ENCODE results near the gene SPTB. TPM values are rescaled to one million over a fixed set of nuclear protein-coding genes. Genes with fewer than 3 reads are reported as not detected.

SPTB gene
- total and polyA plus RNA-seq, 9 of the 15 experiments (the other 6 are each of a cell fraction or from before 2014, with no cell fraction given): 0.21 to 45.9 (median 11.7) TPM

- no peak overlapping the region for H2AFZ ChIP-seq (ENCODE audit: low read depth, low read length)
- POLR2A ChIA-PET: interaction anchor here (0.5 kb wide), 1 partner anchor 13 kb away, joined by 3 read pairs; no protein-coding TSS in a partner anchor
- WGBS (ENCODE audit: insufficient coverage, low coverage, missing lambda C conversion rate): 0% methylated on average over 1 of the region's 1 CpG
- CTCF ChIA-PET (ENCODE audit: low intra/inter-chr PET ratio): no interaction called here
- peaks cover 0 to 18% of the 10 kb centered on the region in 2 experiments; a peak in 2 of 5 replicates for H3K4me1 ChIP-seq (replicated peaks in 1 of 2; ENCODE audit: control insufficient read depth in 2 of 2, insufficient read depth in 2 of 2, low read length in 2 of 2)
- no peak for DNase-seq (ENCODE audit: extremely low read depth in 1 of 4, low spot score in 3 of 4)
- no peak overlapping the region for H3K27ac ChIP-seq (ENCODE audit: extremely low read depth, low read depth, low read length)
- no peak overlapping the region for H3K4me2 ChIP-seq (ENCODE audit: insufficient read depth, low read length)
- no peak for TF ChIP-seq SMARCC2 (IDR thresholded peaks at IDR 0.05; ENCODE audit: low read depth)
- TF ChIP-seq FOSL1 (tag; conservative IDR thresholded peaks at IDR 0.05): no peak
- no peak for TF ChIP-seq ZNF121 (CRISPR knock-in tag; conservative IDR thresholded peaks at IDR 0.05)
- TF ChIP-seq, protein P1, sequence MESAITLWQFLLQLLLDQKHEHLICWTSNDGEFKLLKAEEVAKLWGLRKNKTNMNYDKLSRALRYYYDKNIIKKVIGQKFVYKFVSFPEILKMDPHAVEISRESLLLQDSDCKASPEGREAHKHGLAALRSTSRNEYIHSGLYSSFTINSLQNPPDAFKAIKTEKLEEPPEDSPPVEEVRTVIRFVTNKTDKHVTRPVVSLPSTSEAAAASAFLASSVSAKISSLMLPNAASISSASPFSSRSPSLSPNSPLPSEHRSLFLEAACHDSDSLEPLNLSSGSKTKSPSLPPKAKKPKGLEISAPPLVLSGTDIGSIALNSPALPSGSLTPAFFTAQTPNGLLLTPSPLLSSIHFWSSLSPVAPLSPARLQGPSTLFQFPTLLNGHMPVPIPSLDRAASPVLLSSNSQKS (CRISPR knock-in tag; IDR thresholded peaks at IDR 0.05): no peak
- TF ChIP-seq ZNF644 (tag; IDR thresholded peaks at IDR 0.05; ENCODE audit: low read depth): no peak
- no peak for TF ChIP-seq CREM (IDR thresholded peaks at IDR 0.05; ENCODE audit: low read depth)
- TF ChIP-seq NR3C1 (CRISPR knock-in tag; IDR thresholded peaks at IDR 0.05): no peak
- TF ChIP-seq SREBF1 (IDR thresholded peaks at IDR 0.05; ENCODE audit: borderline replicate concordance, low read depth, low read length): no peak
- TF ChIP-seq, protein P2, sequence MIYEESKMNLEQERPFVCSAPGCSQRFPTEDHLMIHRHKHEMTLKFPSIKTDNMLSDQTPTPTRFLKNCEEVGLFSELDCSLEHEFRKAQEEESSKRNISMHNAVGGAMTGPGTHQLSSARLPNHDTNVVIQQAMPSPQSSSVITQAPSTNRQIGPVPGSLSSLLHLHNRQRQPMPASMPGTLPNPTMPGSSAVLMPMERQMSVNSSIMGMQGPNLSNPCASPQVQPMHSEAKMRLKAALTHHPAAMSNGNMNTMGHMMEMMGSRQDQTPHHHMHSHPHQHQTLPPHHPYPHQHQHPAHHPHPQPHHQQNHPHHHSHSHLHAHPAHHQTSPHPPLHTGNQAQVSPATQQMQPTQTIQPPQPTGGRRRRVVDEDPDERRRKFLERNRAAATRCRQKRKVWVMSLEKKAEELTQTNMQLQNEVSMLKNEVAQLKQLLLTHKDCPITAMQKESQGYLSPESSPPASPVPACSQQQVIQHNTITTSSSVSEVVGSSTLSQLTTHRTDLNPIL (CRISPR knock-in tag; IDR thresholded peaks at IDR 0.05): no peak
- no peak for TF ChIP-seq CBFA2T3 (IDR thresholded peaks at IDR 0.05)
- TF ChIP-seq SMAD3 (CRISPR knock-in tag; conservative IDR thresholded peaks at IDR 0.05): no peak
- TF ChIP-seq ATF1 (CRISPR knock-in tag; IDR thresholded peaks at IDR 0.05): no peak
- TF ChIP-seq ATF1 (tag; IDR thresholded peaks at IDR 0.05): no peak
- TF ChIP-seq, protein P3, sequence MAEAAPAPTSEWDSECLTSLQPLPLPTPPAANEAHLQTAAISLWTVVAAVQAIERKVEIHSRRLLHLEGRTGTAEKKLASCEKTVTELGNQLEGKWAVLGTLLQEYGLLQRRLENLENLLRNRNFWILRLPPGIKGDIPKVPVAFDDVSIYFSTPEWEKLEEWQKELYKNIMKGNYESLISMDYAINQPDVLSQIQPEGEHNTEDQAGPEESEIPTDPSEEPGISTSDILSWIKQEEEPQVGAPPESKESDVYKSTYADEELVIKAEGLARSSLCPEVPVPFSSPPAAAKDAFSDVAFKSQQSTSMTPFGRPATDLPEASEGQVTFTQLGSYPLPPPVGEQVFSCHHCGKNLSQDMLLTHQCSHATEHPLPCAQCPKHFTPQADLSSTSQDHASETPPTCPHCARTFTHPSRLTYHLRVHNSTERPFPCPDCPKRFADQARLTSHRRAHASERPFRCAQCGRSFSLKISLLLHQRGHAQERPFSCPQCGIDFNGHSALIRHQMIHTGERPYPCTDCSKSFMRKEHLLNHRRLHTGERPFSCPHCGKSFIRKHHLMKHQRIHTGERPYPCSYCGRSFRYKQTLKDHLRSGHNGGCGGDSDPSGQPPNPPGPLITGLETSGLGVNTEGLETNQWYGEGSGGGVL (CRISPR knock-in tag; IDR thresholded peaks at IDR 0.05): no peak
- TF ChIP-seq FOXM1 (IDR thresholded peaks at IDR 0.05; ENCODE audit: low read depth): no peak
- no peak for TF ChIP-seq FOXM1 (CRISPR knock-in tag; IDR thresholded peaks at IDR 0.05; ENCODE audit: low read depth)
- no peak for TF ChIP-seq JUN (IDR thresholded peaks at IDR 0.05; ENCODE audit: borderline replicate concordance, low read depth, low read length)
- no peak for TF ChIP-seq JUN (CRISPR knock-in tag; IDR thresholded peaks at IDR 0.05; ENCODE audit: borderline replicate concordance)
- TF ChIP-seq KDM2B (CRISPR knock-in tag; IDR thresholded peaks at IDR 0.05): no peak
- TF ChIP-seq POLR3A (IDR thresholded peaks at IDR 0.05; ENCODE audit: borderline replicate concordance, extremely low read depth, insufficient read depth, insufficient read length): no peak
- no peak for TF ChIP-seq HSF4 (CRISPR knock-in tag; IDR thresholded peaks at IDR 0.05; ENCODE audit: borderline replicate concordance)
- no peak for TF ChIP-seq MAFG (tag; conservative IDR thresholded peaks at IDR 0.05)
- H3K4me3 ChIP-seq: no peak overlapping the region
- H4K20me1 ChIP-seq (replicated peaks; ENCODE audit: control insufficient read depth, insufficient read depth, low read length): no peaks in the 10 kb centered on the region
- H3K9me3 ChIP-seq (replicated peaks; ENCODE audit: control insufficient read depth, insufficient read depth, low read depth, low read length): no peaks in the 10 kb centered on the region
- H3K9ac ChIP-seq (ENCODE audit: insufficient read depth in 1 of 2, low read depth in 2 of 2, low read length in 2 of 2): no peak overlapping the region
- intact Hi-C loops (cut with micrococcal nuclease) (no loop called here), in situ Hi-C loops (cut with MboI) (no loop called here)
- no peaks in the 10 kb centered on the region for H3K9me1 ChIP-seq (ENCODE audit: control insufficient read depth, insufficient read depth, low read length)
- BruUV-seq (replicated peaks): no TSS peak
- H3K36me3 ChIP-seq (ENCODE audit: control insufficient read depth, insufficient read depth, low read length): no peaks in the 10 kb centered on the region
- FAIRE-seq: no peak
- H3K27me3 ChIP-seq (ENCODE audit: control insufficient read depth in 2 of 2, insufficient read depth in 2 of 2, low read length in 2 of 2): peaks cover 27 to 45% of the 10 kb centered on the region in 2 experiments
- H3K79me2 ChIP-seq (ENCODE audit: control insufficient read depth, insufficient read depth, low read length): no peaks in the 10 kb centered on the region
- ATAC-seq: no peak
Measured at GRCh38 chr14:64701660-64702059, 178.0 kb downstream of the SPTB start.

Data from K562 (cell line).